Measurements from ENCODE around the gene TRMT112. TPM values are rescaled to one million over a fixed set of nuclear protein-coding genes. Genes with fewer than 3 reads are reported as not detected.

TRMT112 gene
- total and polyA plus RNA-seq, 4 donors: 52.5 to 137 (median 131) TPM

- Histone ChIP-seq H3K9ac (ENCODE audit: low read depth in 1 of 2, low read length in 2 of 2) (peak overlapping the region in 1 of 2 donors; percentile 99), H3K4me3 (ENCODE audit: low read depth in 1 of 3, low read length in 3 of 3) (no peak overlapping the region), H3K9me3 (ENCODE audit: control insufficient read depth in 4 of 4, low read length in 3 of 4) (no peaks in the 10 kb centered on the region), H3K4me1 (ENCODE audit: control insufficient read depth in 4 of 4, insufficient read depth in 4 of 4, low read length in 3 of 4) (peaks cover 9 to 39% (median 24%) of the 10 kb centered on the region in 4 donors), H3K27me3 (ENCODE audit: control insufficient read depth in 4 of 4, insufficient read depth in 4 of 4, low read length in 3 of 4) (no peaks in the 10 kb centered on the region), H3K36me3 (ENCODE audit: control insufficient read depth in 4 of 4, insufficient read depth in 3 of 4, low read depth in 1 of 4, low read length in 3 of 4) (peaks cover 2 to 16% (median 8%) of the 10 kb centered on the region in 4 donors), H3K27ac (ENCODE audit: low read depth in 1 of 2, low read length in 2 of 2) (peak overlapping the region in 1 of 2 donors; percentile 79)
- no peak for DNase-seq (ENCODE audit: low spot score)
- TF ChIP-seq RAD21 (IDR thresholded peaks at IDR 0.05): no peak
- no peak for TF ChIP-seq YY1 (IDR thresholded peaks at IDR 0.05)
- TF ChIP-seq NR2F2 (IDR thresholded peaks at IDR 0.05): no peak
- no peak for TF ChIP-seq HNF4A (conservative IDR thresholded peaks at IDR 0.05)
- TF ChIP-seq EGR1 (IDR thresholded peaks at IDR 0.05; ENCODE audit: low read depth in 2 of 2): no peak
- no peak for TF ChIP-seq GABPA (IDR thresholded peaks at IDR 0.05 in 1 of 2, conservative IDR thresholded peaks at IDR 0.05 in 1 of 2)
- TF ChIP-seq CTCF (IDR thresholded peaks at IDR 0.05; ENCODE audit: low read depth, low read length, missing input control): no peak
- no peak for TF ChIP-seq FOXA1 (IDR thresholded peaks at IDR 0.05)
- no peak for TF ChIP-seq ATF3 (IDR thresholded peaks at IDR 0.05)
- TF ChIP-seq REST (IDR thresholded peaks at IDR 0.05): no peak
- TF ChIP-seq SP1 (IDR thresholded peaks at IDR 0.05): no peak
- no peak for TF ChIP-seq FOXA2 (IDR thresholded peaks at IDR 0.05)
- no peak for TF ChIP-seq JUND (IDR thresholded peaks at IDR 0.05)
- no peak for TF ChIP-seq ZBTB33 (IDR thresholded peaks at IDR 0.05)
- no peak for TF ChIP-seq HNF4G (IDR thresholded peaks at IDR 0.05)
- 79% methylated on average over 13 of the region's 13 CpGs for WGBS
Measured at GRCh38 chr11:64357904-64358535, 40.7 kb upstream of the TRMT112 start.

GRCh38 chr11:64357446-64357845 lies 40.1 kb upstream of the TRMT112 start:
- Histone ChIP-seq H3K9me3 (ENCODE audit: control insufficient read depth in 4 of 4, low read length in 3 of 4) (no peaks in the 10 kb centered on the region), H3K27me3 (ENCODE audit: control insufficient read depth in 4 of 4, insufficient read depth in 4 of 4, low read length in 3 of 4) (no peaks in the 10 kb centered on the region), H3K36me3 (ENCODE audit: control insufficient read depth in 4 of 4, insufficient read depth in 3 of 4, low read depth in 1 of 4, low read length in 3 of 4) (peaks cover 0 to 14% (median 5%) of the 10 kb centered on the region in 4 donors), H3K9ac (ENCODE audit: low read depth in 1 of 2, low read length in 2 of 2) (no peak overlapping the region), H3K4me3 (ENCODE audit: low read depth in 1 of 3, low read length in 3 of 3) (no peak overlapping the region), H3K27ac (ENCODE audit: low read depth in 1 of 2, low read length in 2 of 2) (no peak overlapping the region), H3K4me1 (ENCODE audit: control insufficient read depth in 4 of 4, insufficient read depth in 4 of 4, low read length in 3 of 4) (peaks cover 9 to 39% (median 24%) of the 10 kb centered on the region in 4 donors)
- no peak for TF ChIP-seq REST (IDR thresholded peaks at IDR 0.05)
- no peak for TF ChIP-seq YY1 (IDR thresholded peaks at IDR 0.05)
- no peak for TF ChIP-seq GABPA (IDR thresholded peaks at IDR 0.05 in 1 of 2, conservative IDR thresholded peaks at IDR 0.05 in 1 of 2)
- TF ChIP-seq HNF4G (IDR thresholded peaks at IDR 0.05): no peak
- no peak for TF ChIP-seq FOXA1 (IDR thresholded peaks at IDR 0.05)
- no peak for TF ChIP-seq JUND (IDR thresholded peaks at IDR 0.05)
- no peak for TF ChIP-seq SP1 (IDR thresholded peaks at IDR 0.05)
- TF ChIP-seq FOXA2 (IDR thresholded peaks at IDR 0.05): no peak
- TF ChIP-seq MAX (IDR thresholded peaks at IDR 0.05): no peak
- TF ChIP-seq HNF4A (conservative IDR thresholded peaks at IDR 0.05): no peak
- no peak for TF ChIP-seq RXRA (IDR thresholded peaks at IDR 0.05)
- no peak for TF ChIP-seq NR2F2 (IDR thresholded peaks at IDR 0.05)
- 97% methylated on average over 6 of the region's 6 CpGs for WGBS
- no peak for DNase-seq (ENCODE audit: low spot score)

All from liver (tissue), 9 donors.